GM19035 (cell line): ENCODE results near the gene SPATA9.

Experiments
- ATAC-seq: cut with Tn5 transposase; IDR thresholded peaks from one replicate; pipeline ENCODE4 v1.9.1; 2021; ENCODE audit not compliant: unreplicated experiment

The SPATA9 gene

DNA sequence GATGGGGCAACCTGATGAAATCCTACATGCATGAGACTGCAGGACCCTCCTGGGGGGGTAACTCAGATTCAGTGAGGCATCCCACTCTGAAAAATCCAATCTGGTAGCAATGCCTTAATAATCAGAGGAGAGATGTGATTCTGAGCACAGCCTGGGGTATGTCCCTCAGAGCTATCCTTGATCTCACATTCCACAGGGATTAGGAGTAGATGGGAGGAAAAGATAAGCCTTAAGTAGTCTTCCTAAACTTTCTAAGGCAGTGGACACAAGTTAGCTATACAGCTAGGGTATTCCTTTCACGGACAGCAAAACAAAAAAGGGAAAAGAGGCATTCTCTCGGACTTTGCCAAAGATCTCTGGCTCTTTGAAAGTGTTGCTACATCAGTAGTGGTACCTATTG, 3.9 kb upstream of the SPATA9 start:
- ATAC-seq, result no peak

DNA sequence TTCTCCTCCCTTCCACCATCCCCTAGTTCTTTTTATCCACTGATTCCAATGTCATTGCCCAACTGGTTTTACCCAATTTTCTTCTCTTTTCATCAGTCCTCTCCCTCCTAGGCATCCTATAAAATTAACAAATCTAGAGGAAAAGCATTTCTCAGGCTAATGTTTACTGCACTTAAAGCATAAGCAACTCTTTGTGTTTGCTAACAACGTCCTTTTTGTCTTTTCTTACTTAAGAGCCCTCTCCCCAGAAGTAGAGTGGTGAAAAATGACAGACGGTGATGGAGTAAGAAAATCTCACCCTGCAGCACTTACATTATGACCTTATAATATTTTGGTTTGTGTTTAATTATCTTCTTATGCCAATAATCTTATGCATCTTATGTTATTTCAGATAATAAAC, 1.6 kb upstream of the SPATA9 start:
- no peak for ATAC-seq

DNA sequence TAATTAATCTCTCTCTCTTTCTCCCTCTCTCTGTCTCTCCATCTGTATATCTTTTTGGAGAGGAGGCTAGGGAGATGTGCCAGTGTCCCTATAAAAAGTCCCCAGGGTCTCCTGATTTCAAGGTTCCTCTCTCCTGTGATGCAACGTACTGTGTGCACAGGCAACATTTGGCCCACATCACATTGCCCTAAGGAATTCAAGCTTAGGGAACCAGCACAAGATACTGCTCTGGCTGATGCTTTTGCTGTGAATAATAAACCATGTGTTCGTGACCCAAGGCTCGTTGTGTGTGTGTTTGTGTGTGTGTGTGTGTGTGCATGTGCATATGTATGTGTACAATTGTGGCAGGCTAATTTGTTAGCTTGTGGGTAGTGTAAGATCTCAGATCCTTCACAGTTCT, 9.7 kb downstream of the SPATA9 start:
- ATAC-seq, result no peak

DNA sequence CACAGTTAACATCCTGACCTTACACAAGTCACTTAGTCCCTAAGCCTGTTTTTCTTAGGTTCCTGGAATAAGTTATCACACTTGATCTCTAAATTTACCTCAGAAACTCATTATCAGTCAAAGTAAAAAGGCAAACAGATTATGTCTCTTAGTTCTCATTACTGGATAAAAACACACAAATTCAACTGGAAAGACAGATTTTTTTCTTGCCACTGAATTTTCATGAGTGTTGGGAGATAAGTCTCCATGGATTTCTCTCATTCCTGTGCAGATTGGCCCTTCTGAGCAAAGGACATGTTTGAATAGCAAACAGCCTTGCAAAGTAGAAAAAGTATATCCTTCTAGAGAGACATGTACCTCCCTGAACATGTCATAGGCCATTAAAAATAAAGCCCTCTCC, 10.2 kb downstream of the SPATA9 start:
- ATAC-seq, result no peak

DNA sequence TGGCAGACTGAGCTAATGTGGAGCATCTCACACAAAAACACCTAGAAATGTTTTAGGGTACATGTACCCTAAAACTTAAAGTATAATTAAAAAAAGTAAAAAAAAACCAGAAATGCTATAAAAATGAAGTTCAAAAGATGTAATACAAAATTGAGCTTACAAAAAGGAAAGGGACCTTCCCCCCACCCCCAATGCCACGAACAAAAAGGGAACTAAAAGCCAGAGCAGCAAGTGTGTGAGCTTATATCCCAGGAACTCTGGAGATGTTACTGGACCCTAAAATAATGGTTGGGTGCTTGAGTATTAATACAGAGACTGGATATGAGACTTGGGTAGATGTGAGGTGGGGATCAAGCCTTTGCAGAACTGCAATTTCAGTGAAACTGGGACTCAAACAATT, 11.0 kb downstream of the SPATA9 start:
- no peak for ATAC-seq

DNA sequence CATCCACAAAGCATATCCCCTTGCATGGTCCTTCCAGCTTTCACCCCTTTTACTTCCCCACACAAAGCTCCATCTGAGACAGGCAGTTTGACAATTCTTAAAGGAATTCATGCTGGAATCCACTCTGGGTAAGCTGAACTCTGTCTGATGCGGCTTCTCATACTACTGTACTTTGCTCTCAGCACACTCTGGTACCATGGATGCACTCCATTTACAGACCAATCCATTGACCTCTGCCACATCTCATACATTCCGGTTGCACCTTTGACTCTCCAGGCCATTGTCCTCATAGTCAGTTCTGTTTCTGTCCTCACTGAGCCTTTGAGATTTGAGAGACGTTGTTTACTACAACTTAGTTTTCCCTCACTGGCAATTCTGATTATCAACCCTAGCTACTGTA, 12.2 kb downstream of the SPATA9 start:
- no peak for ATAC-seq

DNA sequence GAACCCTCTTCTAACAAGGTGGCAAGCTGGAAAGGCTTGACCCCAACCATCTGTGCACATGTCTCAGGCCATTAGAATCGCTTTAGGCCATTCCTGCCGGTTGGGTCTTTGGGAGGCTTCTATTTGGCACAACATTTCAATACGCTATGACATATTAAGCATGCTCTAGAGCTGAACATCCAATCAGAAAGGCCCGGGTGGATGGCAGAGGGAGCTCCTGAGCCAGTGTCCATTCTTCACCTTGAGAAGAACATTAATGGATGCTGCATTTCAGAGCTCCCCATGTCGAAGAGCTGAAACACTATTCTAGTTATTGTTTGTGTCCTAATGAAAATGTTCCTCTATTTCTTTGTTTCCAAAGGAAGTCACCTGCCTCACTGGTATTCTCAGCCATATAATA, 12.8 kb downstream of the SPATA9 start:
- no peak for ATAC-seq

DNA sequence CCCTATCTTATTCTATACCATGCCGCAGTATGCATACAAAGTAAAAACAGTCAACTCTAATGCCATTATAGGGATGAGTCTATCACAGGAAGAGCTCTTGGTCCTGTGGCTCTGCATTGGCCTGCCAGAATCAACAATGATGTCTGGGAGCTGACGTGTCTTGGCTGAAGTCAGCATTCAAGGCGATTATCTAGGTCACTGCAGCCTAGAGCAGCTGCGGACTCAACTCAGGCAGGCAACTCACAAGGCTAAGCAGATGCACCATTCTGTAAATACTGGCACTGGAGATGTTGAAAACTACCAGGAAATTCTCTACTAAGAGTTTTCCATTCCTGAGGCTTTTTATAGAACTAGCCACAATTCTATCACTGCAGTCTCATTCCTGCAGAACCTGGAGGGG, 13.3 kb downstream of the SPATA9 start:
- no peak for ATAC-seq

DNA sequence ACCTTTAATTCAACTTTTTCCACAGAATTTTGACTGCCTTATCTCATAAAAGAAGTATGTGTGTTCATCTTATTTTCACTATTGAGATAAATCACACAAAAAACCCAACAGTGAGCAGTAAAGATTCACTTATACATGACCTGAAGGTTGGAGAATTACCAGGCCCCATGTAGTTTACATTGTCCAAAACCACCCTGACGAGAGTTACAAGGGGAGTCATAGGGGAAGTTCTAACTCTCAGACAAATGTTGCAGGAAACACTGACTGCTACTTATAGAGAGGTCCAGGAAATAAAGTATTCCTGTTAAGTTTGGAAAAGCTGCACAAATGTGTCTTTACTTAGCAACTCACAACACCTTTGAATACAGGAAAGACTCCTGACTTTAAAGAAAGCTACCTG, 14.1 kb downstream of the SPATA9 start:
- no peak for ATAC-seq

DNA sequence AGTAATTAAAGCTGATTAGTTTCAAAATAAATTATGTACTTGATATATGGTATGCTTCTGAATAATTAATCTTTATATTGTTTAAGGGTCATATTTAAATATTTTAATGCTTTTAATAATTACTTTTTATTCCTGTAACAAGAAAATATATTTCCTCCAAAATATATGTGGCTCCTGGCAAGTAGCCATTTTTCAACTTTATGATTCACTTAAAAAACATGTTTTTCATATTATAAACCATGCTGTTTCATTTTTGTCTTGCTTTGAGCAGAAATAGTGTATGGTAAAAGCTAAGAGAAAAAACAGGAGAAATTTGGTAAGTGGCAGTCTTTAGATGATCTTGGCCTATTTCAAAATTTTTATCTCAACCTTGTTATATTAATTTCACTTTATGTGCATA, 14.6 kb downstream of the SPATA9 start:
- ATAC-seq, result no peak

DNA sequence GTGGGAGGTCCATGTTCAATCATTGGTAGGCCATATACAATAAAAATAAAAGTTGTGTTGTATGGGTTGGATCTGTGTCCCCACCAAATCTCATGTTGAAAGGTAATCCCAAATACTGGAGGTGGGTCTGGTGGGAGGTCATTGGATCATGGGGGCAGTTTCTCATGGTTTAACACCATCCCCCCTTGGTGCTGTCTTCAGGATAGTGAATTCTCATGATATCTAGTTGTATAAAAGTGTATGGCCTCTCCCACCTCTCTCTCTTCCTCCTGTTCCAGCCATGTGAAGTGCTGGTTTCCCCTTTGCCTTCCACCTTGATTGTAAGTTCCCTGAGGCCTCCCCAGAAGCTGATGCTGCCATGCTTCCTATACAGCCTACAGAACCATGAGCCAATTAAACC, 15.1 kb downstream of the SPATA9 start:
- no peak for ATAC-seq

DNA sequence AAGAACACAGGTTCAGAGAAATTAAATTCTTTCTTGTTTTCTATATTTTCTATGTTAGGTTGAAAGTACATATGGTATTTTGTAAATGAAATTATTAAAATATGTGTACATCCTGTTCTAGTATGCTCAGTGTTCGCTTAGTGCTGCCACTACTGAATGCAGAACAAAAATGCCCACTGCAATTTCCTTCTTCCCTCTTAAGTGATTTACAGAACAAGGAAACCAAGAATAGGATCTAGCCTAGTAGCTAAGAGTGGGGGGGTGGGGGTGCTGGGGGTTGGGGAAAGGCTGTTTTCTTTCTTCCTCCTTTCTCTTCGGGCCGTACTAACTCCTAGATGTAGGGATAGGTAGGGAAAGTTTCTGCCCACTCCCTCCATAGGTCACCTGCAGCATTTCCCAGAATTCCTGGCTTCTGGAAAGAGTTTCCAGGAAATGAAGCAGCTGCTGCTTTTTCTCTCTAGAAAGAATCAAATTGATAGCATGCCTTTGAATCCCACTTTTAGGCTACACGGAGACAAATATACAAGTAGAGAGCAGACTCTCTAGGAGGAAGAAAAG, 15.7 kb downstream of the SPATA9 start:
- ATAC-seq, result no peak

DNA sequence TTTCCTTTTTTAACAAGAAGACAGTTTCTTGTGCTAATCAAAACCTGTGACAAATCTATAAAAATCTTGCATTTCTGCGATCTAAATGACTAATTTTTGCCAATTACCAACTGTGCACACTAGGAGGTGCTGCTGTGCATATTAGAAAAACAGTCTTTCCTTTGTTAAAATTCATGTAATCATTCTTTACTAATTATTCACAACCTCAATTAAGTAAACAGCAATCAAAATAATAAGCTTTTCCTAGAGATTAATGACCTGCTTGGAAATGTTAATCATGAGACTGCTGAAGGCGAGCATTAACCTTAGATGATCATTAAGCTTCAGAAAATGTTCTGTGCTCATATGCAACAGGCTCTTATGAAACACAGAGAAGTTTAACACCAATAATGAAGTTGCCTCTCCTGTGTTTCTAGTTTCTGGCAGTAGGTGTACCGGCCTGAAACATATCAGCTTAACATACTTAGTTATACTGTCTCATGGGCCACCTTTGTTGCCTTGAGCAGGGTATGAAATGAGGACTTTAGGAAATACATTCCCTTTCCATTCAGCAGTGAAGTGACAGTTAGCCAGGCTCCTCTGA, 18.5 kb downstream of the SPATA9 start:
- no peak for ATAC-seq

DNA sequence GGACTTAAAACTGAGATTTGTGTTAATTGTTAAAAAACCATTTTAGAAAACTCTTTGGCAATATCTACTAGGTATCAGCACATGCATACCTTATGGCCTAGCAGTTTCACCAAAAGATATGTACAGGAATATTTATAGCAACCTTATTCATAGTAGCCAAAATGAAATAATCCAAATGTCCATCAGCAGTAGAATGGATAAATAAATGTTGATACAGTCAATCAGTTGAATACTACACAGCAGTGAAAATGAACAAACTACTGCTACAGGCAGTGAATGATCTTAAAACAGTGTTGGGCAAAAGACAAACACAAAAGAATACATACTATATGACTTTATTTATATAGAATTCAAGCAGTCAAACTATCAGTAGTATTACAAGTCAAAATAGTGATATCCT, 19.8 kb downstream of the SPATA9 start:
- no peak for ATAC-seq

DNA sequence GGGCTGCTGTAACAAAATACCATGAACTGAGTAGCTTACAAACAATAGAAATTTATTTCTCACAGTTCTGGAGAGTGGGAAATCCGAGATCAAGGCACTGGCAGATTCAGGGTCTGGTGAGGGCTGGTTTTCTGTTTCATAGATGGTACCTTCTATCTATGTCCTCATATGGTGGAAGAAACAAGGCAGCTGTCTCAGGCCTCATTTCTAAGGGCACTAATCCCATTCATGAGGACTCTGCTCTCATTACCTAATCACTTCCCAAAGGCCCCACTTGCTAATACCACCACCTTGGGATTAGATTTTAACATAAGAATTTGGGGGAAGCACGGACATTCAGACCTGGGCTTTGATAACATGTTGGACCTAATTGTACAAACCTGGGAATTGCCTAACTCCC, 22.7 kb downstream of the SPATA9 start:
- no peak for ATAC-seq

DNA sequence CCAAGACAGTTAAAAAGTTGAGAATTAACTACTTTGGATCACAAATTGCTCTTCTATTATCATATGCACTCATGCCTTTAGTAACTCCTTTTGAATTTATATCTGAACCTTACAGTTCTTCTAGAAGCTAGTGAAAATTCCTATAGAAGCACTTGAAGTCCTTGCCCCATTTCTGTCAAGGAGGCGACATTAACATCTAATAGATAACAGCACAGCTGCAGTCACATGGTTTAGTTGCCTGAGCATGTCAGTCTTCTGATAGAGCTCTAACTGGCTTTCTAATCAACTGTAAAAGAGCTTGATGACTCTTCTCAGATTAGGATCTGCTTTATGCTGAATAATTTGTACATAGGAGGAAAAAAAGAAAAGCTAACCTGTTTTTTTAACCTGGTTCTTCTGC, 27.2 kb downstream of the SPATA9 start:
- ATAC-seq, result no peak

DNA sequence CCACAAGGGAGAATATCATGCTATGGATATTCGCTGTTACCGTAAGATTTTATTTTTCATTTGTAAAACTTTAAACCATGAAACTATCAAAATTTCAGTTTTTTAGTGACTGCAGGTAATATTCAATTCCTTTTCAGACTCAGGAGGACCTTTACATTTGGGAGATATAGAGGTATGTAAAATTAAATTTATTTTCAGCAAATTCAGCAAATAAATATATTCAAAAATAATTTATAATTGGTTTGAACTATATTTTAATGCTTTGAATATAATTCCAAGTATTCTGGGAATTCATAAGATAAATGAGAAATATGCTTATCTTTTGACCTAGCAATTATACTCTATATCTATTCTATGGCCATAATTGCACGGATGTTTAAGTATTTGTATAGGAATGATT, 28.6 kb downstream of the SPATA9 start:
- ATAC-seq, result no peak

DNA sequence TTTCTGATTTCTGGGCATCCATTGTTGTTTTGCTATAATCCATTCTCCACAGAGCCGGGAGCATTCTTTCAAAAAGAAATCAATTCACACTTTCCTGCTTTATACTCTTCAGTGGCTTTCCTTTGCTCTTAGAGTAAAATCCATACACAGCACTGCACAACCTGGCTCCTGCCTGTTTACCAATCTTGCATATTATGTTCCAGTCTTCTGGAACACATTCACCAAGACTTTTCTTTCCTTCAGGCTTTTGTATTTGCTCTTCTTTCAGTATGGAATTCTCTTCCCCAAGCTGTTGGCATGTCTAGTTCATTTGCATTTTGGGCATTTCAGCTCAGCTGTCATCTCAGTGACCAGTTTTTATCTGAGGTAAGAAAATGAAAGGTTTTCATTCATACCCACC, 29.9 kb downstream of the SPATA9 start:
- no peak for ATAC-seq

DNA sequence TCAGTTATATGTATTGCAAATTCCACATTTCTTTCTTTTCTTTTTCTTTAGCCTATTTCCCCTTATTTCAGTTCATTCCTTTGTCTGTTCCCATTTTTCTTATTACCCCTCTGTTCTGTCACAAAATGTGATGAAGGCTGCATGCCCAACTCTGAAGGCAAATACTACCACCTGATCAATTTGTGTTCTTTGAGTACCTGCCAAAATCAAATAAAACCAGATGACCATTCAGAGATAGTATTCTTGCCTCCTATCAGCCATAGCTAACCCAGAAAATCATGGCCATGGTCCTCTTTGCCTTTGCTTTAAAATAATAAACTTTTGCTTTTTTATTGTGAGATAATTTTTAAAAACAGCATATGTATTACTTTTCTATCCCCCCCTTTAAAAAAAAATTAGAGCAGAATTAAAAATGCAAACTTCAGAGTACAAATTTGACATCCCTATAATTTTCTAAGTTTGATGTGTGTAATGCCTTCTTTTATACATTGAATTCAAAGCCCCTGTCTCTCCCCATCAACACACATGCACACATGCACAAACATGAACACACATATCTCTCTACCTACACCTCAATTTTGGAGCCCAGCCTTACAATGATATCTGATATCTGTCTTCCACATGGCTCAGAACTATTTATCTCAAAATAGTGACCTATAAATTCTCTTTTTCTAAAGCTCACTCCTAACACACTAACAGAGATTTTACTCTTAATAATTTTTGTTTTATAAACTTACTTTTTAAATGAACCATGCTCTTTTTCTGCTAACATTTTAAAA, 32.8 kb downstream of the SPATA9 start:
- ATAC-seq, result no peak

DNA sequence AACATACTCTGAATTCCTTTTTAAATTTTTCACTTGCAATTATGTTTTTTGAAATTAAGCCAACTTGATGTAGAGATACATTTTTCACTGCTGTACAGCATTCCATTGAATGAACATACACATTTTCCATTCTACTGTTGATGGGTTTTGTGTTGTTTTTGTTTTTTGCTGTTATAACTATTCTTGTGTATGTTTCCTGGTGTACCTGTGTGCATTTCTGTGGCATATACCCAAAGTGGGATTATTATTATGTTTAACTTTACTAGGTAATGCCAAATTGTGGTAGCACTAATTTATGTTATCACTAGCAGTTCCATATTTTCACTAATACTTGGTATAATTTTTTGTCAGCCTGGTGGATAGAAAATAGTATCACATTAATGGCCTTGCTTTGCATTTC, 33.5 kb downstream of the SPATA9 start:
- no peak for ATAC-seq

DNA sequence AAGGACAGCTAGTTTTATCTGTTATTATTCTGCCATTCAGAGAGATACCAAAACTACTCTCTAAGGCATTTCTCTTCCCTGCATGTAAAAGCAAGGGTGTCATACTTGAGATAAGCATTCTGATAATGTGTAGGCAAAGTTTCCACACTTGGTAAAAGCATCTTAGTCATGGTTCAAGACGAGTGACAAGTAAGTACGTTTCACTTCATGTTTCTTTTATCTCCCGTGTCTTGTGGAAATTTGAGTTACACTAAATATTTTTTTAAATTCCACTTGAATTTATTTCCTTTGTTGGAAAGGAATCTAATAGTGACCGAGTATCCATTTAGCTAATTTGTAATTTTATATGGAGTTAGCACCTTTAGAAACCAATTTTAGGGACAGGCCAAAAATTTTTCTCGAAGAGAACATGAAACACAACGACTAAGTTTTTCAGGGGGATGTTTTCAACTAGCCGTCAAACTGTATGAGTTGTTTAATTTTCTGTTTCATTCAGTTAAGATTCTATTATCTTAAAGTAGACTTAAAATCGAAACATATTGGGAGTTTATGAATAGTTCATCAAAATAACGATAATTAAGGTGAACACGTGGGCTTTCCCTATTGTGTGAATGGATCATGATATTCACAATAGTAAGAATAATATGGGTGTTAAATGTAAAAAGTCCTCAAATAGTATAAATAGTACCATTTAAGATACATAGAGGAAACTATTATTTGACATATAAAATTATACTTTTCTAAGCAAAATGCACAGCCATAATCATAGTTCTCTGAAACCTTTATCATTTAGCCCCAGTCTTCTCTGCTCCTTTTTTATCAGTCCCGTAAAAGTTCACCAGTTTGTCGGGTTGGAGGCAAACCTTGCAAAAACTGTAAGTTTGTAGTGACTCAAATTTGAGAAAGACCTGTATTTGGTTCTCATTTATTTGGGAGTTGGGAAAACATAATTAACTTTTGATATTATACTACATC, 34.6 kb downstream of the SPATA9 start:
- no peak for ATAC-seq
